HG03457 (cell line): ENCODE measurements around the gene BRCA2.

Experiments
- ATAC-seq: cut with Tn5 transposase; IDR thresholded peaks from one replicate; pipeline ENCODE4 v1.9.1; 2021; ENCODE audit warnings: moderate number of reproducible peaks; ENCODE audit not compliant: unreplicated experiment

Gene BRCA2

GRCh38 chr13:32428581-32429432 lies 113.5 kb downstream of the BRCA2 start:
- ATAC-seq = no peak

GRCh38 chr13:32429433-32429909 lies 114.2 kb downstream of the BRCA2 start:
- ATAC-seq = no peak

- no peak for ATAC-seq
These were observed 114.9 kb downstream of the BRCA2 start for GRCh38 chr13:32430018-32430747.

- no peak for ATAC-seq
These were observed 116.1 kb downstream of the BRCA2 start for GRCh38 chr13:32431361-32431760.

- ATAC-seq = no peak
These were observed 117.5 kb downstream of the BRCA2 start for GRCh38 chr13:32432856-32433255.

- ATAC-seq = no peak
These were observed 123.6 kb downstream of the BRCA2 start for GRCh38 chr13:32438871-32439270.

GRCh38 chr13:32443111-32443510 lies 127.8 kb downstream of the BRCA2 start:
- no peak for ATAC-seq

DNA sequence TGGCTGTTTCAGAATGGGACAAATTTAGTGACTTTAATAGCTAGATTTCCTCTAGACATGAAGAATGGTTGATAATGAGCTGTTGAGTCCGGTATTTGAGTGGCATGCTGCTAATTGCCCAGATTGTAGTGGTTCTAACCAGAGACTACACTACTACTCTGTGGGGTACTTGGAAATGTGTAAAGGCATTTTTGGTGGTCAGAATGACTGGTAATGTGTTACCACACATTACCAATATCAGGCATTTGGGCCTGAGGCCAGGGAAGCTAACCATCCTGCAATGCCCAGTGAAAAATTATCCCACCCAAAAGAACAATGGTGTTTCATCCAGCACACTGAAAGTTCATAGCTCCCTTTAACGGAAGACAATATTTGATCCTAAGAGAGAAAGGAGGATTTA lies 130.2 kb downstream of the BRCA2 start:
- no peak for ATAC-seq

DNA sequence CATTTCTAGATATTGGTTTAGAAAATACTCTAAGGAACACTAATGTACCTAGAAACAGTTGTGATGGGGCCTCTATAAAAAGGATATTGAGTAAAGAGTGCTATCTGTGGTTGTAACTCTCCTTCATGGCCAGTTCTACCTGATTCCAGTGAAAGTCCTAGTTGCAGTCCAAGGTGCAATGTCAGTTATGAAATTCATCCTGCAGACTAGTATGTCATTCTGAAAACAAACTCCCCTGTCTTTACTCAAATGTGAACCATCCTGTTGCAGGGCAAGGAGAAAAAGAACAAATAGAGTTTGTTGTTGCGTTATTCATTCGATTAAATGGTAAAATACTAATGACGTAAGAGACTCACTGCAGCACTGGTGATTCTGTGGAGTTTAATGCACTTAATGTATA lies 130.9 kb downstream of the BRCA2 start:
- no peak for ATAC-seq

DNA sequence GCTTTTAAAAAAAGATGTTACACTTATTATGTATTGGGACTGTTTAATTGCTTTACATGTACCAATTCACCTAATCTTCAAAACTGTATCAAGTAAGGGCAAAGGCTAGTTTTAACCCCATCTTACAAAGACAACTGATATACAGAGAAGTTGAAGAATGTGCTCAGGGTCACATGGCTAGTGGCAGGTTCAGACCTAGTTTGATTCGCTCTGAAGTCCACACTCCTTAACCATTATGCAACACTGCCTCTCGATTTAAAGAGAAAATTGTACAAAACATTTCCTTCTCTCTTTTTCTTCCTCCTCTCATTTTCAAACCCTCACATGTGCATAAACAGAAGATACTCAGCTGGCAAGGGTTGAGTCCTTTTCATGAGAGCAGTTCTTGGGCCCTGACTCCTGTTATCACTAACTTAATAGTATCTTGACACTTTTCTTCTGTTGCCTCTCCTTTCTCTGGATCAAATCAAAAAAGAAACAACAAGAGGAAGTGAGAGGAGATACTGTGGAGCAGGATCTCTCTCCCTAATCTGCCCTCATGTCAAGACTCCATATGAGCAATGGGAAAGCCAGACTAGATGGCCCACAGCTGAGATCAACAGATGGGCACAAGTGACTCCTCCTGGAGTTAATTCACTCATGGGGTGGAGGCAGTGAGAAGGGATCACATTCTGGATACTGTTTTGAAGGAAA lies 131.6 kb downstream of the BRCA2 start:
- ATAC-seq = no peak

GRCh38 chr13:32447894-32448623 lies 132.8 kb downstream of the BRCA2 start:
- no peak for ATAC-seq

GRCh38 chr13:32448972-32449371 lies 133.7 kb downstream of the BRCA2 start:
- ATAC-seq = no peak
